ENCODE data around the gene STRAP. TPM values are rescaled to one million over a fixed set of nuclear protein-coding genes. Genes with fewer than 3 reads are reported as not detected.

STRAP gene
- total and polyA plus RNA-seq, 2 experiments from 2014 or later, result 229 to 403 TPM

- no peak for TF ChIP-seq ZNF462 (CRISPR knock-in tag; IDR thresholded peaks at IDR 0.05)
- no peak for TF ChIP-seq STAT1 (IDR thresholded peaks at IDR 0.05; ENCODE audit: unreplicated experiment)
- no peak for TF ChIP-seq NANOG (IDR thresholded peaks at IDR 0.05; ENCODE audit: borderline replicate concordance)
- no peak for TF ChIP-seq EZH2phosphoT487 (IDR thresholded peaks at IDR 0.05; ENCODE audit: unreplicated experiment)
These were observed 29.8 kb upstream of the STRAP start (continued) for GRCh38 chr12:15852383-15852782.

- Mint-ChIP-seq H3K36me3 (ENCODE audit: low read depth) (no peaks in the 10 kb centered on the region), H3K9me3 (no peaks in the 10 kb centered on the region), H3K4me3 (no peak overlapping the region), H3K4me1 (peaks cover 6% of the 10 kb centered on the region; the same call in 1 of the 3 replicates), H3K27me3 (ENCODE audit: insufficient read depth, low read depth, poor library complexity) (peaks cover 1% of the 10 kb centered on the region), H3K27ac (no peak overlapping the region)
- H3K27ac ChIP-seq (ENCODE audit: low read depth), result no peak overlapping the region
- no peak overlapping the region for H3K4me2 ChIP-seq
- ATAC-seq (no peak), DNase-seq (ENCODE audit: low spot score) (no peak)
- no peaks in the 10 kb centered on the region for H3F3A ChIP-seq (replicated peaks; ENCODE audit: low read depth)
- no peaks in the 10 kb centered on the region for H3K27me3 ChIP-seq (ENCODE audit: insufficient read depth)
- no peaks in the 10 kb centered on the region for H3K36me3 ChIP-seq (ENCODE audit: insufficient read depth)
- no peaks in the 10 kb centered on the region for H3K4me1 ChIP-seq (ENCODE audit: insufficient read depth)
- H3K79me2 ChIP-seq (replicated peaks; ENCODE audit: insufficient read depth), result no peaks in the 10 kb centered on the region
- H4K20me1 ChIP-seq (replicated peaks; ENCODE audit: insufficient read depth), result no peaks in the 10 kb centered on the region
- no peak overlapping the region for H3K4me3 ChIP-seq
- H2AFZ ChIP-seq, result peak overlapping the region; percentile 11; the same call in 1 of the 2 replicates
- 0 out of 2 replicates have a peak, but pooled peaks cover 3% of the 10 kb centered on the region for H3K9me2 ChIP-seq (ENCODE audit: insufficient read depth)
- TF ChIP-seq ETS1 (IDR thresholded peaks at IDR 0.05) (no peak), CREB1 (CRISPR knock-in tag; IDR thresholded peaks at IDR 0.05; ENCODE audit: low read depth) (no peak), EZH2phosphoT487 (IDR thresholded peaks at IDR 0.05; ENCODE audit: unreplicated experiment) (no peak), EZH2 (IDR thresholded peaks at IDR 0.05; ENCODE audit: low read depth, unreplicated experiment) (no peak), REST (IDR thresholded peaks at IDR 0.05; ENCODE audit: unreplicated experiment) (no peak), ZNF114 (CRISPR knock-in tag; IDR thresholded peaks at IDR 0.05) (no peak), NANOG (IDR thresholded peaks at IDR 0.05; ENCODE audit: borderline replicate concordance) (no peak)
These were observed 28.3 kb upstream of the STRAP start for GRCh38 chr12:15853877-15854276.
